Endodermal cell (in vitro differentiated cells): ENCODE results near the gene ASB10. TPM values are rescaled to one million over a fixed set of nuclear protein-coding genes. Genes with fewer than 3 reads are reported as not detected.

Source experiments
- DNase-seq: peaks from one replicate; pipeline ENCODE4 v3.0.0-alpha.2; 2017
- H3K27ac ChIP-seq: 2 replicates; pipeline ENCODE4 v1.5.1; 2013; ENCODE audit warnings: mild to moderate bottlenecking, low read depth, low read length, moderate library complexity
- H3K27me3 ChIP-seq: 2 replicates; pipeline ENCODE4 v1.6.1; 2013; ENCODE audit warnings: mild to moderate bottlenecking, low read length, moderate library complexity; ENCODE audit not compliant: insufficient read depth, control insufficient read depth, poor library complexity, severe bottlenecking
- H3K36me3 ChIP-seq: 2 replicates; pipeline ENCODE4 v1.7.0; 2013; ENCODE audit warnings: mild to moderate bottlenecking, low read length, moderate library complexity; ENCODE audit not compliant: control insufficient read depth, insufficient read depth
- H3K4me1 ChIP-seq: one replicate; pipeline ENCODE4 v1.7.0; 2013; ENCODE audit warnings: low read length; ENCODE audit not compliant: control insufficient read depth, insufficient read depth
- H3K4me3 ChIP-seq: 2 replicates; pipeline ENCODE4 v1.5.1; 2013; ENCODE audit warnings: mild to moderate bottlenecking, low read length, moderate library complexity
- H3K9ac ChIP-seq: 2 replicates; pipeline ENCODE4 v1.6.1; 2013; ENCODE audit warnings: mild to moderate bottlenecking, low read length, moderate library complexity; ENCODE audit not compliant: poor library complexity, severe bottlenecking; ENCODE audit errors: extremely low read depth
- H3K9me3 ChIP-seq: 2 replicates; pipeline ENCODE4 v1.6.1; 2013; ENCODE audit warnings: mild to moderate bottlenecking, low read length, moderate library complexity; ENCODE audit not compliant: control insufficient read depth
- H3K27ac Mint-ChIP-seq: 2 replicates; pipeline ENCODE4 v1.8.0; 2020; ENCODE audit warnings: mixed read lengths
- H3K27me3 Mint-ChIP-seq: 2 replicates; pipeline ENCODE4 v1.8.0; 2021; ENCODE audit warnings: mild to moderate bottlenecking, mixed read lengths; ENCODE audit not compliant: insufficient read depth
- H3K36me3 Mint-ChIP-seq: 2 replicates; pipeline ENCODE4 v1.8.0; 2020; ENCODE audit warnings: low read depth, mixed read lengths
- H3K4me1 Mint-ChIP-seq: 2 replicates; pipeline ENCODE4 v1.8.0; 2020; ENCODE audit warnings: mixed read lengths
- H3K4me3 Mint-ChIP-seq: 2 replicates; pipeline ENCODE4 v1.8.0; 2020; ENCODE audit warnings: mild to moderate bottlenecking, moderate library complexity, mixed read lengths
- H3K9me3 Mint-ChIP-seq: 2 replicates; pipeline ENCODE4 v1.8.0; 2020; ENCODE audit warnings: mild to moderate bottlenecking, mixed read lengths
- WGBS, 2 experiments: methylation state at CpG; one replicate each; pipeline versions ENCODE4 v1.1.5 to v1.1.7; 2013; ENCODE audit warnings: missing lambda C conversion rate in 2 of 2, mixed read lengths in 1 of 2; ENCODE audit not compliant: insufficient coverage in 1 of 2, insufficient read length in 1 of 2; 5-methylcytosine and 5-hydroxymethylcytosine counted together
- total RNA-seq, 2 donors: library from RNA; stranded (reverse); fragmentation: NEBNext Ultra II Directional in 1 of 2; extraction: Animal tissue kit (Norgen Biotek cat#: 25700) in 1 of 2; gene quantifications; 2 replicates in 1 of 2; 3 replicates in 1 of 2; pipeline ENCODE4 v1.2.1, GENCODE V29; 2021
- TF ChIP-seq, protein P1 (sequence below): fragments of 200-600 bp; sonication (generic); conservative IDR thresholded peaks from 2 replicates; pipeline ENCODE4 v1.5.0; 2021; ENCODE audit warnings: antibody characterized with exemption, mild to moderate bottlenecking

Gene ASB10
- total RNA-seq, 2 donors from 2014 or later = not detected

DNA sequence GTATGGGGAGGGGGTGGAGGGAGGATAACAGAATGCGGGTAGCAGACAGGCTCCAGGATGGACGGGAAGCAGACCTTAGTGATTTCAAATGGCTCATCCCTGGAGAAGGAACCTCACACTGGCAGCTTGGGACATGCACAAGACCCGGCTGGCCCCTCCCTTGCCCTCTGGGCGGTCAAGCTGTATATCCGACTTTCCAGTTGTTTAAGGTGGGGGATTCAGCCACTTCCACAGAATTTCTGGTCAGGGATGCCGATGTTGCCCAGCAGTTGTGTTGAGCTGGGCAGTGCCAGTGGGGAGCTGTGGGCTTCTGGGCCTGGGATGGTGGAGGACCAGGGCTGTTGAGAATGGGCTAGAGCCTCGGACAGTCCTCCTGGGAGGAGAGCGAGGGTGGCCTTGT, 58.3 kb downstream of the ASB10 start:
- peaks cover under 1% of the 10 kb centered on the region for H3K4me1 Mint-ChIP-seq
- H3K27me3 Mint-ChIP-seq = peaks cover 4% of the 10 kb centered on the region

DNA sequence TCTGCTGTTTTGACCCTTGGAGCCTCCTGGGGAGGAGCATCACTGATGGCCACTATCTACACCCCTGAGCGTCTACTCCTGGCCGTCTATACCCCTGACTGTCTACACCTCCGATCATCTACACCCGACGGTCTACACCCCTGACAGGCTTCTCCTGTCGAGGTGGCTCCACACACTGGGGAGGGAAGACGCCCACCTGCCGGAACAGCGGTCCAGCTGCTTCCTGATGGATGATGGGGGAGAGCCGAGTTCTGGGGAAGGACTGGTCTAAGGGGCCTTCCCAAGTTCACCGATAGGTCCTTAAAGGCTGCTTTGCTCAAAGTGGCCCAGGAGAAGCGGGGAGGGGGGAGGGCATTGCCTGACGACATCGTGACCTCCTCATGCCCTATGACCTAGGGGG, 58.9 kb downstream of the ASB10 start:
- no peak overlapping the region for H3K9ac ChIP-seq
- no peak overlapping the region for H3K4me3 ChIP-seq
- no peak overlapping the region for H3K27ac ChIP-seq
- peaks cover 35% of the 10 kb centered on the region for H3K36me3 ChIP-seq
- DNase-seq = no peak
- Mint-ChIP-seq H3K4me1 (peaks cover 2% of the 10 kb centered on the region), H3K9me3 (no peaks in the 10 kb centered on the region), H3K27me3 (peaks cover 4% of the 10 kb centered on the region), H3K36me3 (peaks cover 49% of the 10 kb centered on the region), H3K4me3 (no peak overlapping the region), H3K27ac (no peak overlapping the region)
- no peaks in the 10 kb centered on the region for H3K9me3 ChIP-seq
- TF ChIP-seq, protein P1, sequence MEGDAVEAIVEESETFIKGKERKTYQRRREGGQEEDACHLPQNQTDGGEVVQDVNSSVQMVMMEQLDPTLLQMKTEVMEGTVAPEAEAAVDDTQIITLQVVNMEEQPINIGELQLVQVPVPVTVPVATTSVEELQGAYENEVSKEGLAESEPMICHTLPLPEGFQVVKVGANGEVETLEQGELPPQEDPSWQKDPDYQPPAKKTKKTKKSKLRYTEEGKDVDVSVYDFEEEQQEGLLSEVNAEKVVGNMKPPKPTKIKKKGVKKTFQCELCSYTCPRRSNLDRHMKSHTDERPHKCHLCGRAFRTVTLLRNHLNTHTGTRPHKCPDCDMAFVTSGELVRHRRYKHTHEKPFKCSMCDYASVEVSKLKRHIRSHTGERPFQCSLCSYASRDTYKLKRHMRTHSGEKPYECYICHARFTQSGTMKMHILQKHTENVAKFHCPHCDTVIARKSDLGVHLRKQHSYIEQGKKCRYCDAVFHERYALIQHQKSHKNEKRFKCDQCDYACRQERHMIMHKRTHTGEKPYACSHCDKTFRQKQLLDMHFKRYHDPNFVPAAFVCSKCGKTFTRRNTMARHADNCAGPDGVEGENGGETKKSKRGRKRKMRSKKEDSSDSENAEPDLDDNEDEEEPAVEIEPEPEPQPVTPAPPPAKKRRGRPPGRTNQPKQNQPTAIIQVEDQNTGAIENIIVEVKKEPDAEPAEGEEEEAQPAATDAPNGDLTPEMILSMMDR = no peak
- WGBS, 2 experiments = 77 to 86% methylated on average over 5 to 14 of the region's 14 CpGs
- H3K4me1 ChIP-seq = peaks cover 4% of the 10 kb centered on the region
- H3K27me3 ChIP-seq = no peaks in the 10 kb centered on the region

More for the DNA sequence above, 58.3 kb downstream of the ASB10 start:
- Mint-ChIP-seq H3K9me3 (no peaks in the 10 kb centered on the region), H3K36me3 (peaks cover 48% of the 10 kb centered on the region), H3K4me3 (no peak overlapping the region), H3K27ac (no peak overlapping the region)
- H3K4me1 ChIP-seq = peaks cover 4% of the 10 kb centered on the region
- no peaks in the 10 kb centered on the region for H3K9me3 ChIP-seq
- no peak overlapping the region for H3K27ac ChIP-seq
- H3K27me3 ChIP-seq = no peaks in the 10 kb centered on the region
- DNase-seq = no peak
- H3K36me3 ChIP-seq = peaks cover 38% of the 10 kb centered on the region
- WGBS, 2 experiments = 88 to 92% methylated on average over 4 to 8 of the region's 8 CpGs
- TF ChIP-seq, protein P1 = no peak
- no peak overlapping the region for H3K4me3 ChIP-seq
- no peak overlapping the region for H3K9ac ChIP-seq

DNA sequence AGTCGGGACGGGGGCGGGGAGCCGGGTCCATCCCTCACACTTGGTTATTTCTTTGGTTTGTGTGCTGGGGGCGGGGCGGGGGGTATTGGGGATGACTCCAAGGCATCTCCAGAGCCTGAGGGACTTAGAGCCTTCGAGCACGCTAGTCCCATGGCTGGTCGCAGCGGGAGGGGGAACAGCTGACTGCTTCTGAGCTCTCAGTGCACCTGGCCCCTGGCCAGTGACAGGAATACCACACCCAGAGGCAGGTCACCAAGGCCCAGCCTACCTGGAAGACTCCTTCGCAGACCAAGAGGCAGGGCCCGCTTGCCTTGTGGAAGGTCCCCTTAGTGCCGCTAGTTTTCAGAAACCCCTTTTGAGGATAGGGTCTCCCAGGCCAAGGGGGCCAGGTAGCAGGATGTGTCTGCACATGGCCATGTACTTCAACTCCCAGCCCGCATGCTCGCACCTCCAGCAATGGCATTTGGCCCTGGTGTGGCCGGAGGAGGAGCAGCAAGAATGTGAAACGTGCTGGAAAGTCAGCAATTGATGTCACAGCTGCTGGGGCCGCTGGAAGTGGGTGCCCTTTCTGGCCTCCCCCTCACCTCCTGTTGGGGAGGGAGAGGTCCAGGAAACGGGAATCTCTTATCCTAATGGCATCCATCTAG, 60.4 kb downstream of the ASB10 start:
- Mint-ChIP-seq H3K27me3 (peaks cover 4% of the 10 kb centered on the region), H3K4me3 (peak overlapping the region; percentile 64), H3K36me3 (peaks cover 41% of the 10 kb centered on the region), H3K4me1 (peaks cover 2% of the 10 kb centered on the region), H3K27ac (no peak overlapping the region), H3K9me3 (no peaks in the 10 kb centered on the region)
- 60 to 73% methylated on average over 10 to 18 of the region's 19 CpGs for WGBS, 2 experiments
- Histone ChIP-seq H3K9me3 (no peaks in the 10 kb centered on the region), H3K36me3 (peaks cover 27% of the 10 kb centered on the region), H3K4me1 (peaks cover 4% of the 10 kb centered on the region), H3K27ac (no peak overlapping the region), H3K27me3 (no peaks in the 10 kb centered on the region), H3K9ac (no peak overlapping the region), H3K4me3 (no peak overlapping the region)
- TF ChIP-seq, protein P1 = no peak
- no peak for DNase-seq
